HEK293T (cell line): ENCODE results near the gene TMEM179.

Source experiments
- BHLHE40 ChIP-seq: fragments of 450-650 bp; IDR thresholded peaks from 2 replicates; pipeline ENCODE4 v1.6.1; 2016; ENCODE audit warnings: mild to moderate bottlenecking, moderate library complexity, borderline replicate concordance
- CTBP1 ChIP-seq: fragments of 450-650 bp; IDR thresholded peaks from 2 replicates; pipeline ENCODE4 v1.6.1; 2016; ENCODE audit warnings: borderline replicate concordance
- ELF4 ChIP-seq: fragments of 450-650 bp; IDR thresholded peaks from 2 replicates; pipeline ENCODE4 v1.6.1; 2017; ENCODE audit warnings: antibody characterized with exemption
- FOXA1 ChIP-seq: fragments of 450-650 bp; IDR thresholded peaks from 2 replicates; pipeline ENCODE4 v1.6.1; 2016; ENCODE audit warnings: mild to moderate bottlenecking
- FOXK2 ChIP-seq: fragments of 450-650 bp; IDR thresholded peaks from 2 replicates; pipeline ENCODE4 v1.6.1; 2016; ENCODE audit warnings: mild to moderate bottlenecking
- FOXM1 ChIP-seq: fragments of 450-650 bp; IDR thresholded peaks from 2 replicates; pipeline ENCODE4 v1.6.1; 2017; ENCODE audit warnings: mild to moderate bottlenecking, borderline replicate concordance
- HDGF ChIP-seq: fragments of 450-650 bp; IDR thresholded peaks from 2 replicates; pipeline ENCODE4 v1.6.1; 2017; ENCODE audit warnings: antibody characterized with exemption, borderline replicate concordance
- L3MBTL2 ChIP-seq: fragments of 450-650 bp; conservative IDR thresholded peaks from 2 replicates; pipeline ENCODE4 v1.6.1; 2016; ENCODE audit warnings: mild to moderate bottlenecking
- NFRKB ChIP-seq: fragments of 450-650 bp; IDR thresholded peaks from 2 replicates; pipeline ENCODE4 v1.6.1; 2016; ENCODE audit warnings: mild to moderate bottlenecking, moderate library complexity
- SP1 ChIP-seq: fragments of 450-650 bp; IDR thresholded peaks from 2 replicates; pipeline ENCODE4 v1.6.1; 2017
- SUZ12 ChIP-seq: fragments of 450-650 bp; IDR thresholded peaks from 2 replicates; pipeline ENCODE4 v1.6.1; 2016; ENCODE audit warnings: mild to moderate bottlenecking
- TARDBP ChIP-seq: fragments of 450-650 bp; IDR thresholded peaks from 2 replicates; pipeline ENCODE4 v1.6.1; 2016
- ZNF384 ChIP-seq: fragments of 450-650 bp; IDR thresholded peaks from 2 replicates; pipeline ENCODE4 v1.6.1; 2016

GRCh38 chr14:104545151-104545941, 59.2 kb downstream of the TMEM179 start:
- TF ChIP-seq HDGF = no peak
- TF ChIP-seq TARDBP = no peak
- TF ChIP-seq ZNF384 = no peak
- TF ChIP-seq NFRKB = no peak
- TF ChIP-seq FOXA1 = no peak
- no peak for TF ChIP-seq SUZ12
- no peak for TF ChIP-seq FOXM1
- TF ChIP-seq FOXK2 = no peak
- no peak for TF ChIP-seq BHLHE40
- TF ChIP-seq SP1 = no peak
- TF ChIP-seq L3MBTL2 = no peak
- TF ChIP-seq CTBP1 = no peak
- TF ChIP-seq ELF4 = no peak
